ENCODE results near the gene CACNA1B. TPM values are rescaled to one million over a fixed set of nuclear protein-coding genes. Genes with fewer than 3 reads are reported as not detected.

Gene CACNA1B
- total RNA-seq, 2 donors from 2014 or later = 0.19 to 0.42 TPM

DNA sequence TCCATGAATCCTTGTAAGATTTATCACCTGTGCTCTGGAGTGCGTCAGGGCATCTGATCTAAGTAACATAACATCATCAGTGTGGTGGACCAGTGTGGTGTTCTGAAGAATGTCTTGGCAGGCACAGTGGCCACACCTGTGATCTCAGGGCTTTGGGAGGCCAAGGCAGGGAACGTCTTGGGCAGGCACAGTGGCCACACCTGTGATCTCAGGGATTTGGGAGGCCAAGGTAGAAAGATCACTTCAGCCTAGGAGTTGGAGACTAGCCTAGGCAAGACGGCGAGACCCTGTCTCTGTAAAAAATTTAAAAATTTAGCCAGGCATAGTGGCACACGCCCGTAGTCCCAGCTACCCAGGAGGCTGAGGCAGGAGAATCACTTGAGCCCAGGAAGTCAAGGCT, 185.5 kb downstream of the CACNA1B start:
- Histone ChIP-seq H3K27me3 (no peaks in the 10 kb centered on the region), H3K9ac (ENCODE audit: low read depth in 2 of 2, low read length in 2 of 2) (no peak overlapping the region), H3K27ac (no peak overlapping the region), H3K4me1 (no peaks in the 10 kb centered on the region), H3K9me3 (no peaks in the 10 kb centered on the region), H3K36me3 (no peaks in the 10 kb centered on the region), H3K4me3 (no peak overlapping the region)
- TF ChIP-seq, protein P1, sequence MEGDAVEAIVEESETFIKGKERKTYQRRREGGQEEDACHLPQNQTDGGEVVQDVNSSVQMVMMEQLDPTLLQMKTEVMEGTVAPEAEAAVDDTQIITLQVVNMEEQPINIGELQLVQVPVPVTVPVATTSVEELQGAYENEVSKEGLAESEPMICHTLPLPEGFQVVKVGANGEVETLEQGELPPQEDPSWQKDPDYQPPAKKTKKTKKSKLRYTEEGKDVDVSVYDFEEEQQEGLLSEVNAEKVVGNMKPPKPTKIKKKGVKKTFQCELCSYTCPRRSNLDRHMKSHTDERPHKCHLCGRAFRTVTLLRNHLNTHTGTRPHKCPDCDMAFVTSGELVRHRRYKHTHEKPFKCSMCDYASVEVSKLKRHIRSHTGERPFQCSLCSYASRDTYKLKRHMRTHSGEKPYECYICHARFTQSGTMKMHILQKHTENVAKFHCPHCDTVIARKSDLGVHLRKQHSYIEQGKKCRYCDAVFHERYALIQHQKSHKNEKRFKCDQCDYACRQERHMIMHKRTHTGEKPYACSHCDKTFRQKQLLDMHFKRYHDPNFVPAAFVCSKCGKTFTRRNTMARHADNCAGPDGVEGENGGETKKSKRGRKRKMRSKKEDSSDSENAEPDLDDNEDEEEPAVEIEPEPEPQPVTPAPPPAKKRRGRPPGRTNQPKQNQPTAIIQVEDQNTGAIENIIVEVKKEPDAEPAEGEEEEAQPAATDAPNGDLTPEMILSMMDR (IDR thresholded peaks at IDR 0.05) = no peak
- no peak for DNase-seq
- intact Hi-C loops (cut with DNase I) = no loop called here

DNA sequence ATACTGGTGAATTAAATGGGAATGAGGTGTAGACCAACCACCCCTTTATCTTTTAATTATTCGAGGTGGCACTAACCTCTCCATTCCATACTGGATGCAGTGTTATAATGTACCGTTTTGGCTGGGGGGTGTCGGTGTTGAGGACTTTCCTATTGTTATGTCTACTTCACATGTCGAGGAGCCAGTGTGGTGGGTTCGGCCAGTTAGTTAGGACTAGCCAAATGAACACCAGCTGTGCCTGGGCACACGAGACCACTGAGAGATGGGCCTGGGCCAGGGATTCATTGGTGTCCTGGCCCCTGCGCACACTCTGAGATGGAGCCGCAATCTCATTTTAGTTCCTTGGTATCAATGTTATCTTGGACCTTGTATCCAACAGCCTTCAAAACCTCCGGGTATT, 186.2 kb downstream of the CACNA1B start:
- Histone ChIP-seq H3K27me3 (no peaks in the 10 kb centered on the region), H3K27ac (no peak overlapping the region), H3K9me3 (no peaks in the 10 kb centered on the region), H3K4me3 (no peak overlapping the region), H3K4me1 (no peaks in the 10 kb centered on the region), H3K9ac (ENCODE audit: low read depth in 2 of 2, low read length in 2 of 2) (no peak overlapping the region), H3K36me3 (no peaks in the 10 kb centered on the region)
- DNase-seq = no peak
- TF ChIP-seq, protein P1 (IDR thresholded peaks at IDR 0.05) = no peak
- intact Hi-C loops (cut with DNase I) = no loop called here

DNA sequence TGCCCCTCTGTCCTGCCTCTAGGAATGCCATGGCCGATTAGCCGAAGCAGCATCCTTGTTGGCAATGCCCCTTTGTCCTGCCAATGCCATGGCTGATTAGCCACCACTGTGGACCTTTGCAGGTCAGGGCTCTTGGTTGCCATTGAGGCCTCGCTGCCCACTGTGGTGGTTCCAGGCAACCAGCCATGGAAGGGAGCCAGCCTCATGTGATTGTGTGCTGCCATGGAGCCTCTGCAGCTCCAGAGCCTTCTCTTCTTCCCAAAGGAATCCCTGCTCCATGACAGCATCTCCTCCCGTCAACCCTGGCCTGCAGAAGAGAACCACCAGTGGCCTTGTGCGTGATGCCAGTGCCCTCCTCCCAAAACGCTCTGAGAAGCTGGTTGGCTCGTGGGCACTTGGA, 187.0 kb downstream of the CACNA1B start:
- DNase-seq = no peak
- no peaks in the 10 kb centered on the region for H3K36me3 ChIP-seq
- no peaks in the 10 kb centered on the region for H3K4me1 ChIP-seq
- intact Hi-C loops (cut with DNase I) = no loop called here
- no peak overlapping the region for H3K27ac ChIP-seq
- no peak overlapping the region for H3K9ac ChIP-seq (ENCODE audit: low read depth in 2 of 2, low read length in 2 of 2)
- TF ChIP-seq, protein P1 (IDR thresholded peaks at IDR 0.05) = no peak
- no peak overlapping the region for H3K4me3 ChIP-seq
- no peaks in the 10 kb centered on the region for H3K9me3 ChIP-seq
- H3K27me3 ChIP-seq = no peaks in the 10 kb centered on the region

DNA sequence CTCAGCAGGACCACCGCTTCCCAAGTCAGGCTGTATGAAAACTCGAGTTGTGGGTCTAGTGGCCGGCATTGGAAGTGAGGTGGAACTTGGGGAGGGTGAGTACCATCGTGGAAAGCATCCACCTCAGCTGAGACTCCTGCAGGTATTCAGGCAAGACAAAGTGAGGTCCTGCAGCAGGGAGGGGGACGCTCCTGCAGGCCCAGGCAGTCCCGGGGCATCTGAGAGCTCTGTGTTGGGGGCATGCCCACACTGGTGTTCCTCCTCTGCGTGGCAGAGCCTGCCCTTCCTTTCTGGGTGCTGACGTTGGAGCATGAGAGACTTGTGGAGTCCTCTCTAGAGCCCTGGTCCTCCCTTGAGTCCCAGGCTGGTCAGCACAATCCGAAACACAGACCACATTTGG, 187.7 kb downstream of the CACNA1B start:
- no peaks in the 10 kb centered on the region for H3K4me1 ChIP-seq
- no peak for DNase-seq
- H3K4me3 ChIP-seq = no peak overlapping the region
- H3K27me3 ChIP-seq = no peaks in the 10 kb centered on the region
- TF ChIP-seq, protein P1 (IDR thresholded peaks at IDR 0.05) = no peak
- no peaks in the 10 kb centered on the region for H3K9me3 ChIP-seq
- intact Hi-C loops (cut with DNase I) = no loop called here
- H3K9ac ChIP-seq (ENCODE audit: low read depth in 2 of 2, low read length in 2 of 2) = no peak overlapping the region
- no peaks in the 10 kb centered on the region for H3K36me3 ChIP-seq
- H3K27ac ChIP-seq = no peak overlapping the region

DNA sequence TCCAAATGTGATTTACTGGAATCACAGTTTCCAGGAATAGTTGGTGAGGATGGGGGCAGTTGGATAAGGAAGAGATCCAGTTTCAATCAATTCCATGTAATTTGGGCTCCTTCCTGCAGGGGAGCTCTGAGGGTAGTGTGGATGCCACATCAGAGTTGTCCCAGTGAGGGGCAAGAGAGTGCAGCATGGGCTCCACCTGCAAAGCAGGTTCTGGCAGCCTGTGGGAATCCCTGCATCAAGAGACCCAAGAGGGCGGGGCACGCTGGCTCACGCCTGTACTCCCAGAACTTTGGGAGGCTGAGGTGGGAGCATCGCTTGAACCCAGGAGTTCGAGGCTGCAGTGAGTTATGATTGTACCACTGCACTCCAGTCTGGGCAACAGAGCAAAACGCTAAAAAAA, 188.5 kb downstream of the CACNA1B start:
- Histone ChIP-seq H3K27ac (no peak overlapping the region), H3K9me3 (no peaks in the 10 kb centered on the region), H3K4me1 (no peaks in the 10 kb centered on the region), H3K4me3 (no peak overlapping the region), H3K9ac (ENCODE audit: low read depth in 2 of 2, low read length in 2 of 2) (no peak overlapping the region), H3K27me3 (no peaks in the 10 kb centered on the region), H3K36me3 (no peaks in the 10 kb centered on the region)
- TF ChIP-seq, protein P1 (IDR thresholded peaks at IDR 0.05) = no peak
- intact Hi-C loops (cut with DNase I) = no loop called here
- DNase-seq = no peak

All from colonic mucosa (tissue), 4 donors.